SK-N-SH (cell line): Measurements from ENCODE around the gene KLHDC10.

Experiments
- CTCF ChIP-seq: fragments of 200-600 bp; sonication (generic); IDR thresholded peaks from 2 replicates; pipeline ENCODE4 v1.6.1; 2017; ENCODE audit warnings: antibody characterized with exemption, mild to moderate bottlenecking, moderate library complexity
- NRF1 ChIP-seq: IDR thresholded peaks from 2 replicates; pipeline ENCODE4 v1.6.1; 2012; ENCODE audit warnings: low read depth, mild to moderate bottlenecking, low read length
- RCOR1 ChIP-seq: fragments of 150-350 bp; IDR thresholded peaks from 2 replicates; pipeline ENCODE4 v1.6.1; 2017; ENCODE audit warnings: antibody characterized with exemption, low read length
- TAF1 ChIP-seq: IDR thresholded peaks from 2 replicates; pipeline ENCODE4 v1.6.1; 2012; ENCODE audit warnings: low read depth, mild to moderate bottlenecking, low read length, moderate library complexity, borderline replicate concordance
- TF ChIP-seq, protein P1 (sequence below): IDR thresholded peaks from 2 replicates; pipeline ENCODE4 v1.6.1; 2012; ENCODE audit warnings: mild to moderate bottlenecking, low read depth, low read length, moderate library complexity

- TF ChIP-seq TAF1 (no peak), NRF1 (no peak), CTCF (no peak), RCOR1 (no peak)
- TF ChIP-seq, protein P1, sequence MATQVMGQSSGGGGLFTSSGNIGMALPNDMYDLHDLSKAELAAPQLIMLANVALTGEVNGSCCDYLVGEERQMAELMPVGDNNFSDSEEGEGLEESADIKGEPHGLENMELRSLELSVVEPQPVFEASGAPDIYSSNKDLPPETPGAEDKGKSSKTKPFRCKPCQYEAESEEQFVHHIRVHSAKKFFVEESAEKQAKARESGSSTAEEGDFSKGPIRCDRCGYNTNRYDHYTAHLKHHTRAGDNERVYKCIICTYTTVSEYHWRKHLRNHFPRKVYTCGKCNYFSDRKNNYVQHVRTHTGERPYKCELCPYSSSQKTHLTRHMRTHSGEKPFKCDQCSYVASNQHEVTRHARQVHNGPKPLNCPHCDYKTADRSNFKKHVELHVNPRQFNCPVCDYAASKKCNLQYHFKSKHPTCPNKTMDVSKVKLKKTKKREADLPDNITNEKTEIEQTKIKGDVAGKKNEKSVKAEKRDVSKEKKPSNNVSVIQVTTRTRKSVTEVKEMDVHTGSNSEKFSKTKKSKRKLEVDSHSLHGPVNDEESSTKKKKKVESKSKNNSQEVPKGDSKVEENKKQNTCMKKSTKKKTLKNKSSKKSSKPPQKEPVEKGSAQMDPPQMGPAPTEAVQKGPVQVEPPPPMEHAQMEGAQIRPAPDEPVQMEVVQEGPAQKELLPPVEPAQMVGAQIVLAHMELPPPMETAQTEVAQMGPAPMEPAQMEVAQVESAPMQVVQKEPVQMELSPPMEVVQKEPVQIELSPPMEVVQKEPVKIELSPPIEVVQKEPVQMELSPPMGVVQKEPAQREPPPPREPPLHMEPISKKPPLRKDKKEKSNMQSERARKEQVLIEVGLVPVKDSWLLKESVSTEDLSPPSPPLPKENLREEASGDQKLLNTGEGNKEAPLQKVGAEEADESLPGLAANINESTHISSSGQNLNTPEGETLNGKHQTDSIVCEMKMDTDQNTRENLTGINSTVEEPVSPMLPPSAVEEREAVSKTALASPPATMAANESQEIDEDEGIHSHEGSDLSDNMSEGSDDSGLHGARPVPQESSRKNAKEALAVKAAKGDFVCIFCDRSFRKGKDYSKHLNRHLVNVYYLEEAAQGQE, result no peak
Measured at GRCh38 chr7:130047831-130048230, 22.5 kb upstream of the KLHDC10 start.
